Pulmonary artery endothelial cell (primary cell): Measurements from ENCODE around the gene ADSS2. TPM values are rescaled to one million over a fixed set of nuclear protein-coding genes. Genes with fewer than 3 reads are reported as not detected.
"Not testable (repeated sequence)": the region's sequence is repeated elsewhere in the genome, so short reads cannot be mapped to it uniquely, and the experiment has no call there.

Experiments used
- DNase-seq: peaks from one replicate; pipeline ENCODE4 v3.0.0-alpha.2; 2011; ENCODE audit warnings: low read depth, low spot score
- total RNA-seq: library from RNA; depleted of rRNA; stranded (reverse); fragments of >200 nt; gene quantifications from 2 replicates; pipeline ENCODE4 v1.2.3, GENCODE V29; 2014

ADSS2 gene
- 83.9 and 111 TPM in 2 replicates for total RNA-seq

DNA sequence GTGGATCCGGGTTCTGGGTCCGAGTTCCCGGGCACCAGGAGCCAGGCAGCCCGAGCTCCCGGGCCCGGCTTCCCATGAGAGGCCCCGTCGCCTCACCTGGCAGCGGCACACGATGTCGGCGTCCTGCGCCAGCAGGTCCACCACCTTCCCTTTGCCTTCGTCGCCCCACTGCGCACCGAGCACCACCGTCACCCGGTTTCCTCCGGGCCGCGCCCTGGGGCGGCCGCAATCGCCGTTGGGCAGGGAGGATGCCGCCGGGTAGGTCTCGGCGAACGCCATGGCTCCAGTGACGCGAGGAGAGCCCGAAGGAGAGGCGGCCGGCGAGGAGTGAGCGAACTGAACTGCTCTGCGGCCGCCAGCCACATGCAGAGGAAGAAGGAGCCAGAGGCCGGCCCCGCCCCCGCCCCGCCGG lies at the start of gene ADSS2:
Gene ADSS2, minus strand, starts transcription at position 371 of the 412 bp plus-strand sequence. Its CDS starts 92 bp downstream, at position 279.
- DNase-seq = no peak

DNA sequence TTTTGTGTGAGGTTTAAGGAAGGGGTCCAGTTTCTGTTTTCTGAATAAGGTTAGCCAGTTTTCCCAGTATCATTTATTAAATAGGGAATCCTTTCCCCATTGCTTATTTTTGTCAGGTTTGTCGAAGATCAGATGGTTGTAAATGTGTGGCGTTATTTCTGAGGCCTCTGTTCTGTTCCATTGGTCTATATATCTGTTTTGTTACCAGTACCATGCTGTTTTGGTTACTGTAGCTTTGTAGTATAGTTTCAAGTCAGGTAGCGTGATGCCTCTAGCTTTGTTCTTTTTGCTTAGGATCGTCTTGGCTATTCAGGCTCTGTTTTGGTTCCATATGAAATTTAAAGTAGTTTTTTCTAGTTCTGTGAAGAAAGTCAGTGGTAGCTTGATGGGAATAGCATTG lies 48.8 kb upstream of the ADSS2 start:
- DNase-seq = not testable (repeated sequence)

DNA sequence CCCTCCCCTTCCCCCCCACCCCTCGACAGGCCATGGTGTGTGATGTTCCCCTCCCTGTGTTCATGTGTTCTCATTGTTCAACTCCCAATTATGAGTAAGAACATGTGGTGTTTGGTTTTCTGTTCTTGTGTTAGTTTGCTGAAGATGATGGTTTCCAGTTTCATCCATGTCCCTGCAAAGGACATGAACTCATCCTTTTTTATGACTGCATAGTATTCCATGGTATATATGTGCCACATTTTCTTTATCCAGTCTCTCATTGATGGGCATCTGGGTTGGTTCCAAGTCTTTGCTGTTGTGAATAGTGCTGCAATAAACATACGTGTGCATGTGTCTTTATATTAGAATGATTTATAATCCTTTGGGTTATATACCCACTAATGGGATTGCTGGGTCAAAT lies 47.8 kb upstream of the ADSS2 start:
- not testable (repeated sequence) for DNase-seq

DNA sequence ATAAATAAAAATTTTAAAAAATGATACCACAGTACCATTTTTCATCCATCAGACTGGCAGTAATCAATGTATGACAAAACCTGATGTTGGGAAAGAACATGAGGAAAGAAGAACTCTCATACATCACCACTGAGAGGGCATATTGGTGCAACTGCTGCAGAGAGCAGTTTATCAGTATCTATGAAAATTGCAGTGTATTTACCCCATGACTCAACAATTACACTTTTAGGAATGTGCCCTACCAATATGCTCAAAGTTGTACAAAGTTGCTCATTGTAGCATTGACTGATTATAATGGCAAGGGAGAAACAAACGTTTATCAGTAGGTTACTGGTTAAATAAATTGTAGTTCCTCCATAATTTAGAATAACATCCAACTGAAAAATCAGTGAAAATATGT lies 46.1 kb upstream of the ADSS2 start:
- DNase-seq = no peak

DNA sequence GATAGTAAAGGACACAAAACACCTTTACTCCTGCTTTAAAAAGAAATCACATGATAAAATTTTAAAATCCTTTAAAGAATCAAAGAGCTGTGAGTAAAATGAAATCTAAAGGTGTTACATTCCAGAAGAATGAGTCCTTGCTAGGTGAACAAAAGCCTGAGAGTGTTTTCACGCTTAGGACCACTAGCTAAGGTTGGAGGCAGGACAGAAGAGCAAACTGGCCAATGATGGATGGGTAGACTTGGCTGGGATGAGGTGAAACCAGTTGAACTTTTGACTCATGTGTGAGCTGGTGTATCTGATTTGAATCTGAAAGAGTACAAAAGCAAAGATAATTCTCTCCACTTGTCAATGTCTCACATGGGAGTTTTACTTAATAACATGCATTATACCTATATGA lies 44.5 kb upstream of the ADSS2 start:
- no peak for DNase-seq

DNA sequence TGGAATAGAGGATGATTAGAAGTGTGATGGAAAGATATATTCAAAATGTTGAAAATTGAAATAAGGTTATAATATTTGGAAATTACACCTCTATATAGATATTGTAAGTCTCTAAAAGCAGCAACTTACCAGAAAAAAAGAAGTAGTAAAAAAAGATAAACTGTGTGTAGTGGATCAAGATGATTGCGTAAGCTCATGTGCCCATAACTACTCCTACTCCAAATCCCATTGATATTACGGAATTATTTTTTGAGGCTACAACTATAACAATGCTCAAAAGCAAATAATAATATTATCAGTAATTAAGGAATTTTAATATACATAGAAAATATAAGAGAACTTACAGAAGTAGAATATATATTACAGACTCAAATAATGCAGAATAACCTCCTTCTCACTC lies 42.9 kb upstream of the ADSS2 start:
- DNase-seq = no peak

DNA sequence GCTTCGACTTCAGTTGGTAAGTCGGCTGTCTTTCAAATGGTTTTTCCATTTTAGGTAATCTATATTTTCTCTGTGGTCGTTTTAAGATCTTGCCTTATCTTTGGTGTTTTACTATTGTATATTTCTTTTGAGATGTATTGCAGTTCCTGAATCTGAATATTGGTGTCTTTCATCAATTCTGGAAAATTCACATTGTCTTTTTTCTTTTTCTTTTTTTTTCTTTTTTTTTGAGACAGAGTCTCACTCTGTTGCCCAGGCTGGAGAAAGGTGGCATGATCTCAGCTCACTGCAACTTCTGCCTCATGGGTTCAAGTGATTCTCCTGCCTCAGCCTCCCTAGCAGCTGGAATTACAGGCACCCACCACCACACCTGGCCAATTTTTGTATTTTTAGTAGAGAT lies 33.3 kb upstream of the ADSS2 start:
- not testable (repeated sequence) for DNase-seq

DNA sequence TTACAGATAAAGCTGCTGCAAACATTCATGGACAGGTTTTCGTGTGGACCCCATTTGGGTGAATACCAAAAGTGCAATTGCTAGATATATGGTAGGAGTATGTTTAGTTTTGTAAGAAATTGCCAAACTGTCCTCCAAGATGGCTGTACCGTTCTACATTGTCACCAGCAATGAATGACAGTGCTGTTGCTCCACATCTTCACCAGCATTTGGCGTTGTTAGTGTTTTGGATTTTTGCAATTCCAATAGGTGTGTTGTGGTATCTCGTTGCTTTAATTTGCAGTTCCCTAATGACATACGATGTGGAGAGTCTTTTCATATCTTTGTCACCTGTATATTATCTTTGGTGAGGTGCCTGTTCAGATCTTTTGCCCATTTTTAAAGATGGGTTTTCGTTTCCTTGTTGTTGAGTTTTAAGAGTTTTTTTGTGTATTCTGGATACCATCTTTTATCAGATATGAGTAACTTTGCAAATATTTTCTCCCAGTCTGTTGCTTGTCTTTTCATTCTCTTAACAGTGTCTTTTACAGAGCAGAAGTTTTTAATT lies 21.4 kb upstream of the ADSS2 start:
- DNase-seq = no peak

DNA sequence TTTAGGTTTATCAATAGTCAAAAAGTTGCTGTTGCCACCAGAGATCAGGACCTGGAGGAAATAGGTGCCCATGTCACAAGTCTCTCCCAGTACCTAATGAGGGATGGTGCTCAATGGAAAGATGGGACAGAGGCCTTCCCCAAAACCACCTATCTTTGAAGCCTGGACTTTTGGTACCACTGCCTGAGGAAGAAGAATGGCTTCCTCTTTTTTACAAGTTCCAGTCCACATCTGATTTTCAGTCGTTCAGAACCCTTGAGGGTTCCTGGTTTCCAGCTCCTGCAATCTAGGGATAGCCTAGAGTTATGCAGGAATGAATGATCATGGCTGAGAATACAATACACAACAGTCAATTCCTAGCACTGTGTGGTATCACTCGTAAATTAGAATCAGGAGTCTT lies 15.0 kb upstream of the ADSS2 start:
- no peak for DNase-seq

DNA sequence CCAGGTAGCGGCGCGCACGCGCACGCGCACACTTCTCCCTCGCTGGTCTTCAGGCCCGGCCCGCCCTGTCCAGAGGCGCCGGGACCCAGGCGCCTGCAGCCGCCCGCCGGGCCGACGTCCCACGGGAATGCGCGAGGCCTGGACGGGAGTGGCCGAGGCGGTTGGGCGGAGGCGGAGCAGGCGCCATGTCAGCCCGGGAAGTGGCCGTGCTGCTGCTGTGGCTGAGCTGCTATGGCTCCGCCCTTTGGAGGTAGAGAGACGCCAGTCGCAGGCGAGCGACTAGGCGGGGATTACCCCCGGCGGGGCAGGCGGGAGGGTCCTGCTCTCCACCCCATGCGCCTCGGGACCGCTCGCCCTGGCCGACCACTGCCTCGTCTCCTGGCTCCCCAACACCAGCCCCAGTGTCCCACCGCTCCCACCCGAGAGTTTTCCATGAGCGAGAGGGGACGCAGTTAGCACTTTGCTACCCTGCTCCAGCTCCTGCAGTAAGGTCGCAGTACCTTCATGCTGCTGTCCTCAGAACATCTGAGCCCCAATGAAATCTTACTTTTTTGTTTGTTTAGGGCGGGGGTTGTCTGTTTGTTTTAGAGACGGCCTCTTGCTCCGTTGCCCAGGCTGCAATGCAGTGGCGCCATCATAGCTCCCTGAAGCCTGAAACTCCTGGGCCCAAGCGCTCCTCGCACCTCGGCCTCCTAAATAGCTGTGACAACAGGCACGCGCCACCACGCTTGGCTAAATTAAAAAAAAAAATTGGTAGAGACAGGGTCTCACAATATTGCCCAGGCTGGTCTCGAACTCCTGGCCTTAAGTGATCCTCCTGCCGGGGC lies 9.7 kb upstream of the ADSS2 start, which contains the start of gene CATSPERE:
Gene CATSPERE, plus strand, starts transcription at position 29 of the 827 bp plus-strand sequence. Its CDS starts 157 bp downstream, at position 186.
- peak; percentile 62 for DNase-seq

DNA sequence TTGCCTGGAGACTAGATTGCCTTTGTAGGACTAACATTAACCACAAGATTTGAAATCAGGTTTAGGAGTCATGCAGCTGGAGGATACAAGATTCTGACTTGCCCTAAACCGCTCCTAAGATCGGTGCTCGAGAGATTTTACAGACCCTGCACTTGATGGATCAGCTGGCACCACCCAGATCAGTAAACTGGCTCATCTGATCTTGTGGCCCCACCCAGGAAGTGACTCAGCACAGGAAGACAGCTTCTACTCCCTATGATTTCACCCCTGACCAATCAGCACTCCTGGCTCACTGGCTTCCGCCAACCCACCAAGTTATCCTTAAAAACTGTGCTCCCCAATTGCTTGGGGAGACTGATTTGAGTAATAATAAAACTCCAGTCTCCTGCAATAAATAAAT lies 8.5 kb upstream of the ADSS2 start:
- DNase-seq = no peak

DNA sequence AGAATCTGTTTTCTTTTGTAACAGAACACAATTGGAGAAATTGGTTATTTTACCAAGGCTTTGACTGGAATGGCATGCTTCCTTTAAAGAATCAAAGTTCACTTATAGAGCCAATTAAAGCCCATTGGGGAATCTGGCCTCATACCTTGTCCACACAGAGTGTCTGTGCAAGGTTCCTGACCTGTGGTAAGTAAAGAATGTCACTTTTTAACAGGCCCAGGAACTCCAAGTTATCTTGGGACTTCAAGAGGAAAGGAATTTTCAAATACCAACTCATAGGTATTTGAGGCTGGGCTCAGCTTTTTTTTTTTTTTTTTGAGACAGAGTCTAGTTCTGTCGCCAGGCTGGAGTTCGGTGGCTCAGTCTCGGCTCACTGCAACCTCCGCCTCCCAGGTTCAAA lies 7.1 kb upstream of the ADSS2 start:
- DNase-seq = no peak

DNA sequence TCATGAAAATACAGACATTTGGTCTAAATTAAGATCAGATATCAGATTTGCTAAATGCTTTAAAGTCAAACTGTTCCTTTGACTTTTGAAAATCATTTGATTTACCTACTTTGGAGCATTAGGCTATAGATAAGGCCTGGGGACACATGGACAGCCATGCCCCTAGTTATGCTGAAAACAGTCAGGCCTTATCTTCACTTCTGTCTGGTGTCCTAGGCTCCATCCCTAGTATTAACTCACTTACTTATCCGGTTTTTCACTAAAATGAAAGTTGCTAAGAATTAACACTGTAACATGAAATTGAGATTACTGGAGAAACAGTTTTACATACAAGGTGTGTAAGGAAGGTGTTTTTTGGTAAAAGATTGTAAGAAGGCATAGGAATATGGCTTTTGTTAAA lies 4.9 kb upstream of the ADSS2 start:
- DNase-seq = no peak

DNA sequence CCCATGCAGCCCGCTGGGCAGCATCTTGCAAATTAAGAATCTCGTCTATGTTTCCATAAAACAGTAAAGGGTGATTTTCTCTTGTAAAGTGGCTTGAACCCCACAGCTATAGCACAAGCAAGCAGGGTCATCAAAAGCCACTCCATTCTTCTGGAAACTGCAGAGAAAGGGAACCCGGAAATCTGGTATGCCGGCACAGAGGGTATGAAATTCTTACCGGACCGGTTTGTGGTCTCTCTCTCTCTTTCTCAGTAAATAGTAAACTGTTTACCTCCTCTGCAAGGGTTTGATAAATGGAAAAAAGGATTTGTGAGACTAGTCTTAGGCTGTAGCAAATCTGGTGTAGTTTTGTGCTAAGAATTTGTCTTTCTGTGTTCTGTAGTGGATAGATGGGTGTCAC lies 2.7 kb upstream of the ADSS2 start:
- no peak for DNase-seq

DNA sequence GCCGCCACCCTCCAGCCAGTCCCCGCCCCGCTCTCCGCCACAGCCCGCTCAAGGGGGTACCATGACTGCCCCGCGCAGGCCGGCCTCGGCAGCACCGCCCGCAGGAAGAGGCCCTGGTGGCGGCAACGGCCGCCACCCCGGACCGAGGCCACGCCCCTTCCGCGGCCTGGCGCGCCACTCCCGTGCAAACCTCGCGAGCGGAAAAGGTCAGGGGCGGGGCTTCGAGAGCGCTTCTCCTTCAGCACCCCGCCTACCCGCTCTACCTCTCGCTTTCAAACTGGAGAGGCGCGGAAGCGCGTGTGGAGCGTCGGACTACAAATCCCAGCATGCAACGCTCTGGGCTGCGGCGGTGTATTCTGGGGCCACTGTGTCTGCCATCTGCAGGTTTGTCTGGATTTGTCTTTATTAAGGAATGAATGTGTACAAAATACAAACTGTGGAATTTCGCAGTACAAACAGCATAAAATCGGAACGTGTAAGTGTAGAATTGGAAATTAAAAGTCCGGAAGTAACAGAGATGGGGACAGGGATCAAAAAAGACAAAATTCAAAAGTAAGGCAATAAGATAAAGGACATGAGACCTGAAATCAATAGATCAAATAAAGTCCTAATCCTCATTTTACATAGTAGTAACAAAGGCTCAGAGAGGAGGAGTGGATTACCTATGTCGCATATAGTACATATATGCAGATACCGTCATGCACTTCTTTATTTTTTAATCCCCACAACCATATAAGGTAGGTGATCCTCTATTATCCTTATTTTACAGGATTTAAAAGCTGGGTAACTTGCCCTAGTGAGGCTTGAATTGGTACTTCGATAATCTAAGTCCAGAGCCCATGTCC lies 464 bp upstream of the ADSS2 start:
- peak; percentile 98 for DNase-seq

DNA sequence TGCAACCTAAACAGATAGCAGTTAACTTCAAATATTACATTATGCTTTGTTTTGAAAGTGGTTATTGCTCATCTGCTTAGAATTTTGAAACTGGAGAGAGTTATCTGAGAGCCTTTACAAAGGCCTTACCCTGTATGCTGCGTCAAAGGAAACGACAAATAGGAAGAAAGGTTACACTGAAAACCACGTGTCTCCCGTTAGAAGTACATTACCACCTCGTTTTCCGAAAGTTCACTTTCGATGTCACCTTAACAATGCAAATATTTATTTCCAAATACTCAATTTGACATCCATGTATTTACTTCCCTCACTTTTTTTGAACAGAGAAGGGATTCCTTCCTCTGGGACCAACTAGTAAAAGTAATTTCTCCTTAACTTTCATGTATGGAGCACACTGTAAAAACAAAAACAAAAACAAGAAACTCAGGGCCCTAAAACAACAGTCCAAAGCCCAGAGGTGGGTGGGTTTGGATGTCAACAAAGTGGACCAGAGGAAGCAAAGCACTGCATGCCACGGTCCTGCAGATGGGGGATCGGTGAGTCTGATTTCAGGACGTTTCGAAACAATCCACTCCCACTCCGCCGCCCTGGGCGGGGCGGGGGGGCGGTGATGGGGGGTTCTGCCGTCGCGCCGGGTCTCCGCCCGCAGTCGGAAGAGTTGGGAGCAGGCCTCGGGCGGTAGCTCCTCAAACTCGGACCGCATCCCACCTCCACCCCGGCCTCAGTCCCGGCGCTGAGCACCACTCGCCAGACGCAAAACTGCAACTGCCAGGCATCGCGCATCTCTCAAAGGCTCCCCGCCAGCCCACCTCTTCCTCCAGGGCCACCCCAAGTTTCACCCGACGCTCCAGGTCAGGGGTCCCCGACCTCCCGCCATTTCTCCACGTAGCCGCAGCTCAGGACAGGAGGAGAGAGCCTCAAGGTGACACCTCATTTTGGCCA lies 841 bp downstream of the ADSS2 start:
- DNase-seq = no peak

DNA sequence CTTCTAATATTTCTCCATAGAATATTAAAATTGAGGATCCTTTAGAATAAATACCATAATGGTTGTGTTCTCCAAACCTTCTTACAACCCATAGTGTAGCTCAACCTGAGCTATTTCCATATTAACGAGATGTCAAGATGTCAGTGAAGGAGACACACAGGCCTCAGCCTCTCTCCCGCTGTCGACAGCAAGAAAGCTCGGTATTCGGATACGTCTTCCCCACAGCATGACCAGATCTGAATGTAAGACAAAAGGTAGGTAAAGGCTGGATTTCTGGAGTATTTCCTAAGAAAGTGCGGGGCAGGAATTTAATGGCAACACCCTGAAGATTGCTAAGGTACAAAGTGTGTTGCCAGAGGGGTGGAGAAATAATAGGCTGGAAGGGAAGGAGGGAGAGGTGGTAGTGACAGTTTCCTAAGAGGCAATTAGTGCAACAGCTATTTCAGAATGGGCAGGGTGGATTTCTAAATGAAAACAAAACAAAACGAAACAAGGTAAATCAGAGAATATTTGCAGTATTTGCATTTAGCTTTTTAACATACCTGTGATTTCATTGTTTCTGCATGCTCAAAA lies 1.7 kb downstream of the ADSS2 start:
- DNase-seq = no peak

DNA sequence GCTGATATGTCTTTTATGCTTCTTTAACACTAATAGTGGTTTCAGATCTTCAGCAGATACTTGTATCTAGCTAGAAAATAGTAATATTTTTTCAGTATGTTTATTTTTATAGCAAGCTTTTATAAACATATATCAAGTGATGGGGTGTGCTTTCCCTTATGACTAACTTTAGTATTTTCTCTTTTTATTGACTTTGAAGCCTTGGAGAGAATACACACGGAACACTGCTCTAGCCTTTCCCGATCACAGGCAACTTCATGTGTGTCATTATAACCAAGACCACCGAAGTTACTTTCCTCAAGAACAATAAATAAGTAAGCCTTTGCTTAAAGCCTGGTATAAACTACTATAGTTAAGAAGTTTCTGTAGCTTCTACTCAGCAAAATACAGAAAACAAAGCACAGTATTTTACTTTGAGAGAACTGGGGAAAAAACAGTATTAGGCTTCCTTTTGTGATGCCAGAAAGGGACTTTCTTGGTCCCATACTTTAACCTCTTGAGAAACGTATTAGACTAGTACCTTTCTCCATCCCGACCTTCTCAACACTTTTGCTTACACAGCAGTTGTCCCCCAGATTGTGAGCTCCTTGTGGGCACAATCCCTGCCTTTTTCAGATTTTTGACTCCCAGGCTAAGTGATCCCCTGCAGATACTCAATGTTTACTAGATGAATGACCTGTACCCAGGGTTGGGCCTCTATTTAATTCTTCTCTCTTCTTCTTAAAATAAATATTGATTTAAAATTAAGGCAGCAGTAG lies 3.3 kb downstream of the ADSS2 start:
- no peak for DNase-seq

DNA sequence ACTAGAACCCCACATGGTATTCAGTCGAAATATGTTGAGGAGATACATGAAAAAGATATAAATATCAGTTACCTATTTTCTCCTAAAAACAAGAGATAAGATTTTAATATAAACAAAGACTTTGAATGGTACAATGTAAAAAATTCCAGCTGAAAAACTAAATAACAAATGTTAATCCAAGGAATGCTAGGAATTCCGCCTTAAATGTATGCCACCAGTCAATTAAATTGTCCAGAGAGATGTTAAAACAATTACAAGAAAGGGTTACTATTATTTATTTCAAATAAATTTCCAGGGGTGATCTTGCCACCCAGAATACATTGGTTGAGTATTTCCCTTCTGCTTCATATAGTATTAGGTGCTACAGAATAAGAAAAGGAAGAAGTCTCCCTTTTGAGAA lies 4.2 kb downstream of the ADSS2 start:
- DNase-seq = no peak

DNA sequence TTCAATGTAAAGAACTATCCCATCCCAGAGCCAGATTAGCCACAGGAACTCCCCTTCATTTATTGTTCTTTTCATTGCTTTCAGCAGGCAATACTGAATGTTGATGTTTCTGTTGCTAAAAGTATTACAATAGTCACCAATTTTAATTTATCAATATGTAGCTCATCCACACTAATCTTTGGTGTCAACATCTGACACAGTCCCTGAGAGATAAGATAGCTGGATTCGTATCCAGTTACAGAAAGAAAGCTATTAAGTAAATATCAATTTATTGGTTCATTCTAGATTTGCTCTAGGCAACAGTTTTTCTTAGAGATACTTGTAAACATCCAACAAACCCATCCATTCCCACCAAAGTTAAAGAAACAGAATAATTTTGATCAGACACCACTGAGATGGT lies 4.7 kb downstream of the ADSS2 start:
- no peak for DNase-seq
